GM12801 (cell line): ENCODE data around the gene MAG.

Experiments used
- CTCF ChIP-seq: IDR thresholded peaks from one replicate; pipeline ENCODE4 v1.5.1; 2011; ENCODE audit warnings: control low read depth; ENCODE audit not compliant: insufficient read length; ENCODE audit errors: extremely low read depth

The MAG gene

GRCh38 chr19:35306473-35307246 is 14.7 kb downstream of the MAG start:
- TF ChIP-seq CTCF: no peak

- no peak for TF ChIP-seq CTCF
Measured at GRCh38 chr19:35307931-35308330, 16.0 kb downstream of the MAG start.

GRCh38 chr19:35308910-35309309 is 16.9 kb downstream of the MAG start:
- TF ChIP-seq CTCF: no peak

- TF ChIP-seq CTCF: no peak
Measured at GRCh38 chr19:35309481-35310279, 17.7 kb downstream of the MAG start.

GRCh38 chr19:35310331-35310730 is 18.4 kb downstream of the MAG start:
- TF ChIP-seq CTCF: no peak

- no peak for TF ChIP-seq CTCF
Measured at GRCh38 chr19:35310811-35311465, 19.0 kb downstream of the MAG start.

GRCh38 chr19:35311901-35312665 is 20.1 kb downstream of the MAG start:
- no peak for TF ChIP-seq CTCF
